Measurements from ENCODE around the gene IGSF8. TPM values are rescaled to one million over a fixed set of nuclear protein-coding genes. Genes with fewer than 3 reads are reported as not detected.

The IGSF8 gene
- total RNA-seq, 1 experiment from 2014 or later, result 18.8 TPM

- no TSS peak for BruUV-seq (replicated peaks)
- ATAC-seq (peak; percentile 75), DNase-seq (ENCODE audit: low read depth, low spot score) (no peak)
- no peaks in the 10 kb centered on the region for H3K9me3 ChIP-seq (ENCODE audit: control insufficient read depth, insufficient read depth, low read depth, low read length)
- intact Hi-C loops (cut with micrococcal nuclease; ENCODE audit: unreplicated experiment), result no loop called here
- no peak within 1 kb of the TSS for H3K27ac ChIP-seq (ENCODE audit: low read length)
- H3K27me3 ChIP-seq (ENCODE audit: control insufficient read depth, insufficient read depth, low read length), result peaks cover 15% of the 10 kb centered on the region
- POLR2A ChIA-PET, result interaction anchor here (0.7 kb wide), 1 partner anchor 11 kb away, joined by 11 read pairs; no protein-coding TSS in a partner anchor
- no peaks in the 10 kb centered on the region for H3K4me1 ChIP-seq (ENCODE audit: control insufficient read depth, insufficient read depth, low read length)
- in situ Hi-C loops (cut with HindIII; ENCODE audit: low pct_unique_long_range_greater_than_20kb, low sequenced_read_pairs), result no loop called here
- H3K4me3 ChIP-seq (ENCODE audit: low read depth in 2 of 2, low read length in 2 of 2), result peak within 1 kb of the TSS; percentile 29 to 37
- H3K36me3 ChIP-seq (ENCODE audit: control insufficient read depth, insufficient read depth, low read length), result no peaks in the 10 kb centered on the region
- CTCF ChIA-PET, result no interaction called here
- no peak for TF ChIP-seq TCF7L2 (IDR thresholded peaks at IDR 0.05; ENCODE audit: low read depth, low read length)
- no peak for TF ChIP-seq REST (IDR thresholded peaks at IDR 0.05; ENCODE audit: insufficient read depth in 1 of 2, low read depth in 2 of 2, low read length in 1 of 2)
- no peak for TF ChIP-seq SIN3A (IDR thresholded peaks at IDR 0.05; ENCODE audit: borderline replicate concordance, insufficient read depth, low read depth, low read length)
- TF ChIP-seq POLR2AphosphoS5 (IDR thresholded peaks at IDR 0.05; ENCODE audit: low read depth, low read length), result no peak
- no peak for TF ChIP-seq CTCF (IDR thresholded peaks at IDR 0.05)
These were observed 28.8 kb downstream of the IGSF8 start, which contains the start of gene KCNJ10 for GRCh38 chr1:160069460-160070231. TSS of gene KCNJ10 (minus strand) at chr1:160070160. CDS start at chr1:160042532, 27,628 bp downstream.

GRCh38 chr1:160068225-160068624, 30.2 kb downstream of the IGSF8 start:
- DNase-seq (ENCODE audit: low read depth, low spot score) (no peak), ATAC-seq (no peak)
- in situ Hi-C loops (cut with HindIII; ENCODE audit: low pct_unique_long_range_greater_than_20kb, low sequenced_read_pairs), result no loop called here
- no peaks in the 10 kb centered on the region for H3K4me1 ChIP-seq (ENCODE audit: control insufficient read depth, insufficient read depth, low read length)
- TF ChIP-seq POLR2AphosphoS5 (IDR thresholded peaks at IDR 0.05; ENCODE audit: low read depth, low read length) (no peak), REST (IDR thresholded peaks at IDR 0.05; ENCODE audit: insufficient read depth in 1 of 2, low read depth in 2 of 2, low read length in 1 of 2) (no peak), SIN3A (IDR thresholded peaks at IDR 0.05; ENCODE audit: borderline replicate concordance, insufficient read depth, low read depth, low read length) (no peak), CTCF (IDR thresholded peaks at IDR 0.05) (no peak), TCF7L2 (IDR thresholded peaks at IDR 0.05; ENCODE audit: low read depth, low read length) (no peak)
- H3K9me3 ChIP-seq (ENCODE audit: control insufficient read depth, insufficient read depth, low read depth, low read length), result no peaks in the 10 kb centered on the region
- intact Hi-C loops (cut with micrococcal nuclease; ENCODE audit: unreplicated experiment), result no loop called here
- POLR2A ChIA-PET, result no interaction called here
- H3K27ac ChIP-seq (ENCODE audit: low read length), result no peak overlapping the region
- H3K36me3 ChIP-seq (ENCODE audit: control insufficient read depth, insufficient read depth, low read length), result no peaks in the 10 kb centered on the region
- CTCF ChIA-PET, result no interaction called here
- H3K27me3 ChIP-seq (ENCODE audit: control insufficient read depth, insufficient read depth, low read length), result peaks cover 15% of the 10 kb centered on the region
- BruUV-seq (replicated peaks), result no TSS peak
- no peak overlapping the region for H3K4me3 ChIP-seq (ENCODE audit: low read depth in 2 of 2, low read length in 2 of 2)
